ENCODE data around the gene TMEM40. TPM values are rescaled to one million over a fixed set of nuclear protein-coding genes. Genes with fewer than 3 reads are reported as not detected.

TMEM40 gene
- total RNA-seq, 1 experiment from 2014 or later: not detected

- WGBS (ENCODE audit: extremely low coverage, insufficient read length, low lambda C conversion rate): no CpG with 5 or more reads among the region's 4 CpGs
- no peaks in the 10 kb centered on the region for H3K79me2 ChIP-seq (ENCODE audit: insufficient read depth, low read length)
- no peak overlapping the region for H2BK20ac ChIP-seq (ENCODE audit: low read depth, low read length, poor library complexity, severe bottlenecking)
- no peak overlapping the region for H3K56ac ChIP-seq (ENCODE audit: insufficient read length, low read depth, low read length)
- H3K27me3 ChIP-seq (ENCODE audit: insufficient read depth, low read length): no peaks in the 10 kb centered on the region
- Mint-ChIP-seq H3K27ac (peak overlapping the region in 2 of 3 experiments; percentile 37 to 81; a peak in 3 of 7 replicates), H3K4me3 (no peak overlapping the region), H3K4me1 (peaks cover 23 to 26% of the 10 kb centered on the region in 2 experiments), H3K9me3 (no peaks in the 10 kb centered on the region; a peak in 2 of 5 replicates), H3K27me3 (ENCODE audit: low read depth) (0 out of 2 replicates have a peak, but pooled peaks cover 2% of the 10 kb centered on the region), H3K36me3 (ENCODE audit: insufficient read depth in 1 of 3, low read depth in 3 of 3) (no peaks in the 10 kb centered on the region; a peak in 1 of 7 replicates)
- H3K27ac ChIP-seq (ENCODE audit: insufficient read length, low read depth, low read length): no peak overlapping the region
- H3K4me1 ChIP-seq (ENCODE audit: insufficient read depth, low read length): peaks cover 2% of the 10 kb centered on the region; the same call in 1 of the 2 replicates
- H3K18ac ChIP-seq (ENCODE audit: insufficient read length, low read depth, low read length): no peak overlapping the region
- no peak overlapping the region for H2BK5ac ChIP-seq (ENCODE audit: insufficient read length, low read length)
- H4K20me1 ChIP-seq (ENCODE audit: control insufficient read depth, insufficient read depth, insufficient read length): no peaks in the 10 kb centered on the region
- H2BK12ac ChIP-seq (ENCODE audit: insufficient read length, low read depth, low read length): no peak overlapping the region
- H3K4ac ChIP-seq (ENCODE audit: low read depth, low read length): no peak overlapping the region
- no peak overlapping the region for H4K5ac ChIP-seq (ENCODE audit: insufficient read length, low read depth, low read length)
- no peaks in the 10 kb centered on the region for H3K79me1 ChIP-seq (ENCODE audit: insufficient read depth, low read depth, low read length, poor library complexity, severe bottlenecking)
- no peaks in the 10 kb centered on the region for H3K23me2 ChIP-seq (ENCODE audit: insufficient read length, low read depth, low read length, poor library complexity, severe bottlenecking)
- H3K4me2 ChIP-seq (ENCODE audit: insufficient read depth, insufficient read length, low read length): no peak overlapping the region
- no peak for DNase-seq
- H4K8ac ChIP-seq (replicated peaks; ENCODE audit: insufficient read length, low read depth, low read length): no peak overlapping the region
- no peak overlapping the region for H3K9ac ChIP-seq (ENCODE audit: extremely low read depth, insufficient read length, low read length)
- no peak overlapping the region for H2AK5ac ChIP-seq (ENCODE audit: insufficient read length, low read length)
- H3K14ac ChIP-seq (ENCODE audit: insufficient read depth, low read length): no peak overlapping the region
- no peak overlapping the region for H2BK120ac ChIP-seq (ENCODE audit: low read depth, low read length, poor library complexity, severe bottlenecking)
- H2AFZ ChIP-seq (ENCODE audit: low read length): no peak overlapping the region
- no peak overlapping the region for H4K91ac ChIP-seq (ENCODE audit: insufficient read length, low read depth, low read length)
- no peak overlapping the region for H3T11ph ChIP-seq (ENCODE audit: low read length)
- H2BK15ac ChIP-seq (ENCODE audit: low read depth, low read length): no peak overlapping the region
- H3K9me3 ChIP-seq (ENCODE audit: control insufficient read depth, low read depth, low read length): no peaks in the 10 kb centered on the region
- no peak overlapping the region for H3K23ac ChIP-seq (ENCODE audit: insufficient read length, low read depth, low read length)
- no peak for TF ChIP-seq CTCF (conservative IDR thresholded peaks at IDR 0.05)
Measured at GRCh38 chr3:12785096-12785495, 26.0 kb upstream of the TMEM40 start.

All from H9 (cell line).